ENCODE data around the gene SLC25A38.
A peak's percentile ranks its signal among the peaks of the same experiment; 100 is the strongest.

The SLC25A38 gene

DNA sequence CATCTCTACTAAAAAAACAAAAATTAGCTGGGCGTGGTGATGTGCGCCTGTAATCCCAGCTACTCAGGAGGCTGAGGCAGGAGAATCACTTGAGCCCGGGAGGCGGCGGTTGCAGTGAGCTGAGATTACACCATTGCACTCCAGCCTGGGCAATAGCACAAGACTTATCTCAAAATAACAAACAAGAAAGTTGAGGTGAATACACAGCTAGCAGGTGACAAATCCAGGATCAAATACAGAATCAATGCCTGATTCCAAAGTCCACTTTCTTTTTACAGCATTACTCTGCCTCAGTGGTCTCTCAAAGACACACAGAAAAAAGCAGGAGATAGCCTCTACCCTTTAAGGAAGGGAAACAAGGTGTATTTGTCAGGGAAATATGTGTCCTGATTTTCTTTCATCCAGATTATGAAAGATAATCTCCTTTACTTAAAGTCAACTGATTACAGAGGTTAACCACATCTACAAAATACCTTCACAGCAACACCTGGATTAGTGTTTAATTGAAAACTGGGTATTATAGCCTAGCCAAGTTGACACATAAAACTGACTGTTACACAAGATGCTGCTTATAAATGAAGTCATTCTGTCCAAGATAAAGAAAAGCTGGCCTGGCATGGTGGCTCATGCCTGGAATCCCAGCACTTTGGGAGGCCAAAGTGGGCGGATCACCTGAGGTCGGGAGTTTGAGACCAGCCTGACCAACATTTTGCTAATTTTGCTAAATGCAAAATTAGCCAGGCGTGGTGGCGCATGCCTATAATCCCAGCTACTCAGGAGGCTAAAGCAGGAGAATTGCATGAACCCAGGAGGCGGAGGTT is 4.0 kb upstream of the SLC25A38 start:
- no peak for DNase-seq (ENCODE audit: insufficient read length)
- FAIRE-seq = no peak
- TF ChIP-seq POLR2A (IDR thresholded peaks at IDR 0.05; ENCODE audit: low read depth, low read length) (no peak), POLR2AphosphoS5 (IDR thresholded peaks at IDR 0.05; ENCODE audit: low read depth, low read length) (no peak), TAF1 (IDR thresholded peaks at IDR 0.05; ENCODE audit: borderline replicate concordance, low read depth, low read length) (no peak)

DNA sequence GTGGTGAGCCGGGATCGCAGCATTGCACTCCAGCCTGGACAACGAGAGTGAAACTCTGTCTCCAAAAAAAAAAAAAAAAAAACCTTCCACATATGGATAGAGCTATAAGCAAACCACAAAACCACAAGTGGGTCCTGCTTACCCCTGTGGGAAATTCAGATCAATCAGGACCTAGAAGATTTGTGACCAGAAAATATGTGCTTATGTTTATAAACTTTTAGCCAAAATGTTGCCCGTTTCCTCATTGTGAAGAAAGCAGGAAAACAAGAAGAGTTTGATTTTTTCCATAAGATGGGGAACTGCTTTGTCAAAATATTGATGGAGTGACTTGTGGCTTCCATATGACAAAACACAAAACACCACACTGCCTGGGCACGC is 3.4 kb upstream of the SLC25A38 start:
- FAIRE-seq (no peak), DNase-seq (ENCODE audit: insufficient read length) (no peak)
- TF ChIP-seq TAF1 (IDR thresholded peaks at IDR 0.05; ENCODE audit: borderline replicate concordance, low read depth, low read length) (no peak), POLR2A (IDR thresholded peaks at IDR 0.05; ENCODE audit: low read depth, low read length) (no peak), POLR2AphosphoS5 (IDR thresholded peaks at IDR 0.05; ENCODE audit: low read depth, low read length) (no peak)

DNA sequence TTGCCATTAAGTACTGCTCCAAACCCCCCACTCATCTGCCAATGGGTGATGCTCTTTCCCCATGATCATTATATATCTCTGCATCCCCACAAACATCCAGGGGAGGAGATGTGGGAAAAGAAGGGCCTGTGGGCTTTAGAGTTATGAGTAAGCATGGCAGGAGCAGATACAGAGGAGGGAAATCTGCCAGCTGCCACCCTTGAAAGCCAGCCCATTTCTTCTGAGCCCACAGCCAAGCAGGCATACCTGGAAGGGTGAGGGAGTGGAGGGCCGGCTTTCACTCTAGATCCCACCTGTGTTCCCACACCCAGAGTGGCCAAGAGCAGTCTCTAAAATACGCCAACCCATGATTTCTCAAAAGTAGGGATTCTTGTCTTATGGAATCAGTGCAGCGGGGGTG is 1.7 kb upstream of the SLC25A38 start:
- no peak for FAIRE-seq
- TF ChIP-seq POLR2AphosphoS5 (IDR thresholded peaks at IDR 0.05; ENCODE audit: low read depth, low read length) (no peak), TAF1 (IDR thresholded peaks at IDR 0.05; ENCODE audit: borderline replicate concordance, low read depth, low read length) (no peak), POLR2A (IDR thresholded peaks at IDR 0.05; ENCODE audit: low read depth, low read length) (no peak)
- no peak for DNase-seq (ENCODE audit: insufficient read length)

DNA sequence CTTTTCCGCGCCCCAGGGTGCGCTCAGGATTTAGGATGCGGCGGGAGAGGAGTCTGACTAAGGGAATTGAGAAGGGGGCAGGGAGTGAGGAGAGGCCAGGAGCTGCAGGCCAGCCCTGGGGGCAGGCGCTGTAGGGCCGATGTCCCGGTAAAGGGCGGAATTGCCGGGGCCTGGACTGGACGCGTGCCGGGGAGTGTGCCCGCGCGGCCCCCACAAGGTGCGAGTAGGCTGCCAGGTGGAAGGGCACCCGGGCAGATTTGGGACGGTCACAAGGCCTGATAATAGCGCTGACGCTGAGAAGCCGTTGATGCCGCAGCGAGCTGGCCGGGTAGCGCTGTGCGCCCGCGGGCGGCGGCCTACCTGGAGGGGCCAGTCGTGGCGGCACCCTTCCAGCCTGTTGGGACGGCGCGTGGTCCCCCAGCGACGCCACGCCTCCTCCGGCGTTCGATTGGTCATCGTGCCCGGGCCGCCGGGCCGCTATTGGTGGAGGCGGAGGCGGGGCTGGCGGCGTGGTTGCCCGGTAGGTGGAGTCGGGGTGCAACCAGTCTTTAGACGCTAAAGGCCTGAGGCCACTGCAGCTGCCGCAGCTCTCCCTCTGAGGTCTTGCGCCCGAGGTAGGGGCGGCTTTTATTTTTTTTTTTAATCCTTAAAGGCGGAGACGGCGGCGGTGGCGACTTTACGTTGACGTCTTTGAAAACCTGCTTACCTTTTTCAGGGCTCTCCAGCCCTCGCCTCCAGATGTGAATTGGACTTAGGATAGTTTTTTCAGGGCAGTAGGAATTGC is 903 bp downstream of the SLC25A38 start:
- TF ChIP-seq POLR2A (IDR thresholded peaks at IDR 0.05; ENCODE audit: low read depth, low read length) (peak; percentile 90), TAF1 (IDR thresholded peaks at IDR 0.05; ENCODE audit: borderline replicate concordance, low read depth, low read length) (0 out of 2 replicates have a peak, but pooled peaks have one; percentile 73), POLR2AphosphoS5 (IDR thresholded peaks at IDR 0.05; ENCODE audit: low read depth, low read length) (peak; percentile 87)
- peak; percentile 97 for FAIRE-seq
- peak; percentile 95 for DNase-seq (ENCODE audit: insufficient read length)

DNA sequence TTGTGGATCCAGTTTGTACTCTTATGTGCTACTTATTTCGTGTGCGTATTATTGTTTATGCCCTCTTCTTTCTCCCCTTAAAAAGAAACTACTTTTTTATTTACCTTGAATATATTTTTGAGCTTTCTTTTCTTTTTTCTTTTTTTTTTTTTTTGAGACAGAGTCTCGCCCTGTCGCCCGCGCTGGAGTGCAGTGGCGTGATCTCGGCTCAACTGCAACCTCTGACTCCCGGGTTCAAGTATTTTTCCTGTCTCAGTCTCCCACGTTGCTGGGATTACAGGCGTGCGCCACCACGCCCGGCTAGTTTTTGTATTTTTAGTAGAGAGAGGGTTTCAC is 1.5 kb downstream of the SLC25A38 start:
- no peak for DNase-seq (ENCODE audit: insufficient read length)
- no peak for TF ChIP-seq TAF1 (IDR thresholded peaks at IDR 0.05; ENCODE audit: borderline replicate concordance, low read depth, low read length)
- no peak for TF ChIP-seq POLR2A (IDR thresholded peaks at IDR 0.05; ENCODE audit: low read depth, low read length)
- no peak for TF ChIP-seq POLR2AphosphoS5 (IDR thresholded peaks at IDR 0.05; ENCODE audit: low read depth, low read length)
- no peak for FAIRE-seq

DNA sequence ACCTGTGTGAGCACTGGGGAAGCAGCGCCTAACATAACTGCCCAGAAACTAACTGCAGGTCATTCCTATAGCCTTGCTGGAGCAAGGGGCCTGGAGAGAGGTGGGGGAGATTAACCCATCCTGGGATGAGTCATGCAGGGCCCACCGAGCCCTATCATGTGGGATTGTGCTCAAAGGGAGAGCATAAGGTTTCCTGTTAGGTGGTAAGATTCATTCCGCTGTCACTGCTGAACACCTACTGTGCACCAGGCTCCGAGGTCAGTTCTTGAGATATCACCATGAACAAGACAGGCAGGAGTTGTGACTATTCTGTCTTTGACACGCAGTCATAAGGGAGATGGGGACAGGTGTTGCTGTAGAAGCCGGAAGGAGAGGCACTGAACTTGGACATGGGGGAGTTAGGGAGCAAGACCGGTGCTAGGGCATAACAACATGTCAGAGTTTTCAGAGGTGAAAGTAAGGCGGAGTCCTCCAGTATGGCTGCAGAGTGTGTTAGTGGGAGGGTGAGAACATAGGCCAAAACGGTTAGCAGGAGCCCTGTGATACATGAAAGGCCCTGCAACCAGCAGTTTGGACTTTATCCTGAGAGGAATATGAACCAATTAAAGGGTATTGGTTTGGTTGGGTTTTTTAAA is 2.4 kb downstream of the SLC25A38 start:
- DNase-seq (ENCODE audit: insufficient read length) = no peak
- TF ChIP-seq POLR2A (IDR thresholded peaks at IDR 0.05; ENCODE audit: low read depth, low read length) (no peak), POLR2AphosphoS5 (IDR thresholded peaks at IDR 0.05; ENCODE audit: low read depth, low read length) (no peak), TAF1 (IDR thresholded peaks at IDR 0.05; ENCODE audit: borderline replicate concordance, low read depth, low read length) (no peak)
- peak; percentile 5 for FAIRE-seq

DNA sequence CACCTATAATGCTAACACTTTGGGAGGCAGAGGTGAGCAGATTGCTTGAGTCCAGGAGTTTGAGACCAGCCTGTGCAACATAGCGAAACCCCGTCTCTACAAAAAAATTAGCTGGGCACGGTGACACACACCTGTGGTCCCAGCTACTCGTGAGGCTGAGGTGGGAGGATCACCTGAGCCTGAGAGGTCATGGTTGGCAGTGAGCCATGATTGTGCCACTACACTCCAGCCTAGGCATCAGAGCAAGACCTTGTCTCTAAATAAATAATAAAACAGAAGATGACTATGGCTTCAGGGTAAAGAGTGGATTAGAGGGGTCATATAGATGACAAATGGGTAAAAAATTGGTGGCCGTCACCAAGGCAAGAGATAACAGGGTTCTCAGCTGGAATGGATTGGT is 3.1 kb downstream of the SLC25A38 start:
- DNase-seq (ENCODE audit: insufficient read length) = no peak
- FAIRE-seq = no peak
- TF ChIP-seq POLR2AphosphoS5 (IDR thresholded peaks at IDR 0.05; ENCODE audit: low read depth, low read length) = no peak
- TF ChIP-seq POLR2A (IDR thresholded peaks at IDR 0.05; ENCODE audit: low read depth, low read length) = no peak
- TF ChIP-seq TAF1 (IDR thresholded peaks at IDR 0.05; ENCODE audit: borderline replicate concordance, low read depth, low read length) = no peak

DNA sequence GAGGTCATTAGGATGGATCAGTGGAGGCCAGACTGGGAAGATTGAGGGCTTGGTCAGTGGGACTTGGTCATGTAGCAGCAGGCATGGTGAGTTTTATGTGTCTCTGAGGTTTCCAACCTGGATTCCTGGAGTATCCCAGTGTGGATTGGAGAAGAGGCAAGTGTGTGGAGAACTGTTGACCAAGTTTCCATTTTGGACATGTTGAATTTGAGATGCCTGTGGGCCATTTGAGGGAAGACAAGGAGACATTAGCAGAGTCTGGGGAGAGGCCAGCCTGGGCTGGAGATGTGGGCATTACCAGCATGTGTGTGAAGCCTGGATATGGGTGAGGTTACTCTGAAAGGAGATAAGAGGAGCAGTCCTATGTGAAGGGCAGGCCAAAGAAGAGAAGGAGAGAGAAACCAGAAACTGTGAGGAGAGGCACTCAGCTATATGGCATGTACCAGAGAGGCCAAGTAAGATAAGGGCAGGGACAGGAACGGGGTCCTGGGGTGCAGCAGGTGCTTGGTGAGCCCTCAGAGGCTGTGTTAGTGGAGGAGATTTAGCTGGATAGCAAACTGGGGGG is 4.3 kb downstream of the SLC25A38 start:
- FAIRE-seq (no peak), DNase-seq (ENCODE audit: insufficient read length) (no peak)
- no peak for TF ChIP-seq TAF1 (IDR thresholded peaks at IDR 0.05; ENCODE audit: borderline replicate concordance, low read depth, low read length)

DNA sequence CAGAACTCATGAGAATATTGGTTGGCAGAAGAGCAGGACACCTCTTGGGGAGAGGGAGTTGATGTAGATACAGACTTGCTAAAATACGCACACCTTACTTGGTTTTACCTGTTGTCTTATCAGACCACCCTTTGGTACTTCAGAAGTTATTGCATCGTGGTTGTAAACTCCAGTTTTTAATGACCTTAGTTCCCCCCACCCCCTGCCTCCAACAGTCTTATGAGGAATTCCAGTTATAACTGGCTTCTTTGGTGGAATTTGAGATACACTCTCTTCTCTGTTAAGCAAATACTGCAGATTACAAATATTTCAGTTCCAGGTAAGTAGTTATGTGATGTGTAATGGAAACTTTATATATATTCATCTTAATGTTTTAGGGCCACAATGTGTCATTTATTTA is 5.0 kb downstream of the SLC25A38 start:
- DNase-seq (ENCODE audit: insufficient read length) = no peak
- FAIRE-seq = no peak
- TF ChIP-seq POLR2A (IDR thresholded peaks at IDR 0.05; ENCODE audit: low read depth, low read length) (no peak), TAF1 (IDR thresholded peaks at IDR 0.05; ENCODE audit: borderline replicate concordance, low read depth, low read length) (no peak), POLR2AphosphoS5 (IDR thresholded peaks at IDR 0.05; ENCODE audit: low read depth, low read length) (no peak)

DNA sequence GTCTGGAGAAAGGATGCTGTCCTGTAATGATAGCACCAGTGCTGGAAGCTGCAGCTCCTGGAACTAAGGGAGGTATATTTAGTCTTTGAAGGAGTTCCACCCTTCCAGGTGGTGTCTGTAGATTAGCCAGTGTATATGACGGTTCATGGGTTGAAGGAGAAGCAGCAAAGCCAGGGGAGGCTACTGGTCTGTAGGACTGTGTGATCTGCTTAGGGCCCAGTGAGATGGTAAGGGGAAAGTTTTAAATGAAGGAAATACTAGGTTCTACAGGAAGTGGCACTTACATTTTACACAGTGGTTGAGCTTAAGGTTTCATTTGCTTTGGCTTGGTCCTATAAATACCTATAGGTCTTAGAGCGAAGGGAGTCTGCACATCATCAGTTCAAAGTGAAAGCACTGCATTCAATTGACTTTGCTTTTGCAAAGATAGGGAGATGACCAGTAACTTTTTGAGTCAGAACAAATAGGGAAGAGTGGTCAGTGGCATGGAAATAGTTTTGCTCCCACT is 5.6 kb downstream of the SLC25A38 start:
- TF ChIP-seq POLR2A (IDR thresholded peaks at IDR 0.05; ENCODE audit: low read depth, low read length) (no peak), POLR2AphosphoS5 (IDR thresholded peaks at IDR 0.05; ENCODE audit: low read depth, low read length) (no peak), TAF1 (IDR thresholded peaks at IDR 0.05; ENCODE audit: borderline replicate concordance, low read depth, low read length) (no peak)
- peak; percentile 89 for FAIRE-seq
- DNase-seq (ENCODE audit: insufficient read length) = peak; percentile 41

DNA sequence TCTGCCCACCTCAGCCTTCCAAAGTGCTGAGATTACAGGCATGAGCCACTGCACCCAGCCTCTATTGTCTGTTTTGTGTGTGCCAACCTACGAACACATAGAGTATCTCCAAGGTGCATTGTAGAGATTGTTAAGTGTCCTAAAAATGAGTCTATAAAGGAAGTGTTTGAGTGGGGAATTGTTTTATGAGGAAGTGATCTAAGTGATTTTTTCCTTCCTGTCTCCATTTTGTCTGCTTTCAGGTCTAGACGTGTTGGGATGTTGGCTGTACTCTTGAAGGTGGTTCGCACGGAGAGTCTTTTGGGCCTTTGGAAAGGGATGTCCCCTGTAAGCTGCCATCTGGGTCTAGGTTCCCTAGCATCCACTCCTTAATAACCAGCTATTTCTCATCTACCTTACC is 7.0 kb downstream of the SLC25A38 start:
- FAIRE-seq (no peak), DNase-seq (ENCODE audit: insufficient read length) (no peak)
- TF ChIP-seq TAF1 (IDR thresholded peaks at IDR 0.05; ENCODE audit: borderline replicate concordance, low read depth, low read length) = no peak
- no peak for TF ChIP-seq POLR2AphosphoS5 (IDR thresholded peaks at IDR 0.05; ENCODE audit: low read depth, low read length)
